Karpas-422 (cell line): ENCODE results near the gene CTSE. TPM values are rescaled to one million over a fixed set of nuclear protein-coding genes. Genes with fewer than 3 reads are reported as not detected.

Experiments
- DNase-seq: peaks from one replicate; pipeline ENCODE4 v3.0.0-alpha.2; 2015
- H2AFZ ChIP-seq: fragments of 200-600 bp; sonication (generic); 2 replicates; pipeline ENCODE4 v1.6.1; 2014; ENCODE audit warnings: antibody characterized with exemption, low read length, mixed read lengths
- H3K27ac ChIP-seq: fragments of 200-600 bp; sonication (generic); 2 replicates; pipeline ENCODE4 v1.5.1; 2014; ENCODE audit warnings: mild to moderate bottlenecking, low read length, moderate library complexity
- H3K27me3 ChIP-seq: fragments of 200-600 bp; sonication (generic); 2 replicates; pipeline ENCODE4 v1.6.1; 2014; ENCODE audit warnings: low read length, mixed read lengths
- H3K36me3 ChIP-seq: fragments of 200-600 bp; sonication (generic); 2 replicates; pipeline ENCODE4 v1.6.1; 2014; ENCODE audit warnings: low read length, mixed read lengths; ENCODE audit not compliant: insufficient read depth
- H3K4me1 ChIP-seq: fragments of 200-600 bp; sonication (generic); 2 replicates; pipeline ENCODE4 v1.6.1; 2014; ENCODE audit warnings: mild to moderate bottlenecking, low read length, mixed read lengths
- H3K4me2 ChIP-seq: fragments of 200-600 bp; sonication (generic); 2 replicates; pipeline ENCODE4 v1.6.1; 2014; ENCODE audit warnings: low read length, low read depth, mild to moderate bottlenecking; ENCODE audit not compliant: poor library complexity, severe bottlenecking
- H3K4me3 ChIP-seq: fragments of 200-600 bp; sonication (generic); 2 replicates; pipeline ENCODE4 v1.5.1; 2014; ENCODE audit warnings: mild to moderate bottlenecking, antibody characterized with exemption, low read length, mixed read lengths
- H3K79me2 ChIP-seq: fragments of 200-600 bp; sonication (generic); 2 replicates; pipeline ENCODE4 v1.6.1; 2014; ENCODE audit warnings: mild to moderate bottlenecking, low read length, mixed read lengths
- H3K9ac ChIP-seq: fragments of 200-600 bp; sonication (generic); 2 replicates; pipeline ENCODE4 v1.6.0; 2014; ENCODE audit warnings: low read length
- H3K9me2 ChIP-seq: fragments of 200-600 bp; sonication (generic), shearing (Covaris generic); replicated peaks from 2 replicates; pipeline ENCODE4 v1.6.0; 2014; ENCODE audit warnings: mild to moderate bottlenecking, low read length, moderate library complexity; ENCODE audit not compliant: insufficient read depth
- H3K9me3 ChIP-seq: fragments of 300-700, 200-600 bp; sonication (generic); 2 replicates; pipeline ENCODE4 v1.6.1; 2014; ENCODE audit warnings: low read length, mixed read lengths
- H4K20me1 ChIP-seq: fragments of 200-600 bp; sonication (generic); 2 replicates; pipeline ENCODE4 v1.6.1; 2014; ENCODE audit warnings: mild to moderate bottlenecking, antibody characterized with exemption, low read length, low read depth; ENCODE audit not compliant: insufficient read depth
- total RNA-seq: library from RNA; depleted of rRNA; stranded (reverse); fragments of >200 nt; shearing (Covaris generic); gene quantifications from 2 replicates; pipeline ENCODE4 v1.2.3, GENCODE V29; 2014; ENCODE audit warnings: low replicate concordance

CTSE gene
- total RNA-seq, 1 experiment from 2014 or later: not detected

- H3K4me1 ChIP-seq: peaks cover 6% of the 10 kb centered on the region
Observed at GRCh38 chr1:205970486-205970885, 53.2 kb downstream of the CTSE start.

GRCh38 chr1:205969229-205969628 is 54.5 kb downstream of the CTSE start:
- Histone ChIP-seq H3K4me2 (no peak overlapping the region), H3K4me3 (no peak overlapping the region), H3K36me3 (no peaks in the 10 kb centered on the region), H3K27ac (no peak overlapping the region), H3K9ac (no peak overlapping the region), H3K79me2 (no peaks in the 10 kb centered on the region), H3K4me1 (peaks cover 9% of the 10 kb centered on the region), H3K9me2 (no peaks in the 10 kb centered on the region), H4K20me1 (no peaks in the 10 kb centered on the region), H3K27me3 (no peaks in the 10 kb centered on the region), H3K9me3 (no peaks in the 10 kb centered on the region), H2AFZ (no peak overlapping the region)
- no peak for DNase-seq

More at GRCh38 chr1:205970486-205970885, 53.2 kb downstream of the CTSE start:
- DNase-seq: no peak
- Histone ChIP-seq H3K4me3 (no peak overlapping the region), H3K27me3 (no peaks in the 10 kb centered on the region), H2AFZ (no peak overlapping the region), H3K79me2 (no peaks in the 10 kb centered on the region), H3K9ac (no peak overlapping the region), H4K20me1 (no peaks in the 10 kb centered on the region), H3K9me3 (no peaks in the 10 kb centered on the region), H3K27ac (no peak overlapping the region), H3K4me2 (no peak overlapping the region), H3K9me2 (no peaks in the 10 kb centered on the region), H3K36me3 (no peaks in the 10 kb centered on the region)

GRCh38 chr1:205967554-205968335 is 56.0 kb downstream of the CTSE start:
- no peaks in the 10 kb centered on the region for H3K79me2 ChIP-seq
- H3K9me3 ChIP-seq: no peaks in the 10 kb centered on the region
- no peak overlapping the region for H3K4me2 ChIP-seq
- no peak overlapping the region for H3K9ac ChIP-seq
- H3K4me1 ChIP-seq: peaks cover 9% of the 10 kb centered on the region
- H4K20me1 ChIP-seq: no peaks in the 10 kb centered on the region
- H3K36me3 ChIP-seq: no peaks in the 10 kb centered on the region
- no peak for DNase-seq
- no peaks in the 10 kb centered on the region for H3K27me3 ChIP-seq
- no peak overlapping the region for H3K27ac ChIP-seq
- no peak overlapping the region for H3K4me3 ChIP-seq
- H2AFZ ChIP-seq: no peak overlapping the region
- no peaks in the 10 kb centered on the region for H3K9me2 ChIP-seq

GRCh38 chr1:205965036-205965884 is 58.4 kb downstream of the CTSE start:
- Histone ChIP-seq H3K9me2 (no peaks in the 10 kb centered on the region), H3K27me3 (no peaks in the 10 kb centered on the region), H3K4me2 (peak overlapping the region; percentile 39), H3K4me1 (peaks cover 9% of the 10 kb centered on the region), H3K9me3 (no peaks in the 10 kb centered on the region), H3K27ac (no peak overlapping the region), H3K4me3 (no peak overlapping the region), H3K9ac (no peak overlapping the region), H2AFZ (no peak overlapping the region), H4K20me1 (no peaks in the 10 kb centered on the region), H3K79me2 (no peaks in the 10 kb centered on the region), H3K36me3 (no peaks in the 10 kb centered on the region)
- DNase-seq: peak; percentile 48

- H3K4me3 ChIP-seq: no peak overlapping the region
- no peaks in the 10 kb centered on the region for H3K27me3 ChIP-seq
- no peaks in the 10 kb centered on the region for H3K9me3 ChIP-seq
- no peaks in the 10 kb centered on the region for H3K79me2 ChIP-seq
- H3K27ac ChIP-seq: no peak overlapping the region
- no peak for DNase-seq
- no peaks in the 10 kb centered on the region for H3K9me2 ChIP-seq
- H3K9ac ChIP-seq: no peak overlapping the region
- H3K36me3 ChIP-seq: no peaks in the 10 kb centered on the region
- no peaks in the 10 kb centered on the region for H4K20me1 ChIP-seq
- no peak overlapping the region for H3K4me2 ChIP-seq
- no peak overlapping the region for H2AFZ ChIP-seq
- H3K4me1 ChIP-seq: peaks cover 9% of the 10 kb centered on the region
Observed at GRCh38 chr1:205963352-205964155, 60.1 kb downstream of the CTSE start.

GRCh38 chr1:205962821-205963221 is 60.9 kb downstream of the CTSE start:
- no peaks in the 10 kb centered on the region for H4K20me1 ChIP-seq
- H3K4me1 ChIP-seq: peaks cover 9% of the 10 kb centered on the region
- H3K27ac ChIP-seq: no peak overlapping the region
- H2AFZ ChIP-seq: no peak overlapping the region
- no peak overlapping the region for H3K9ac ChIP-seq
- no peaks in the 10 kb centered on the region for H3K9me2 ChIP-seq
- no peaks in the 10 kb centered on the region for H3K36me3 ChIP-seq
- H3K79me2 ChIP-seq: no peaks in the 10 kb centered on the region
- DNase-seq: no peak
- H3K4me2 ChIP-seq: no peak overlapping the region
- no peak overlapping the region for H3K4me3 ChIP-seq
- H3K9me3 ChIP-seq: no peaks in the 10 kb centered on the region
- no peaks in the 10 kb centered on the region for H3K27me3 ChIP-seq

- Histone ChIP-seq H3K9ac (no peak overlapping the region), H4K20me1 (no peaks in the 10 kb centered on the region), H3K27ac (no peak overlapping the region), H3K27me3 (no peaks in the 10 kb centered on the region), H3K9me2 (no peaks in the 10 kb centered on the region), H3K4me3 (no peak overlapping the region), H3K9me3 (no peaks in the 10 kb centered on the region), H2AFZ (no peak overlapping the region), H3K36me3 (no peaks in the 10 kb centered on the region), H3K79me2 (no peaks in the 10 kb centered on the region), H3K4me1 (peaks cover 9% of the 10 kb centered on the region), H3K4me2 (no peak overlapping the region)
- no peak for DNase-seq
Observed at GRCh38 chr1:205961991-205962820, 61.5 kb downstream of the CTSE start.
